Astrocyte of the cerebellum (primary cell): ENCODE measurements around the gene ARHGEF26.

Experiments
- DNase-seq: peaks from one replicate; pipeline ENCODE4 v3.0.0-alpha.2; 2011; ENCODE audit warnings: low read depth
- H3K4me3 ChIP-seq: 2 replicates; pipeline ENCODE4 v1.5.1; 2011; ENCODE audit warnings: mild to moderate bottlenecking, low read depth, low read length, moderate library complexity
- CTCF ChIP-seq: IDR thresholded peaks from 2 replicates; pipeline ENCODE4 v1.5.1; 2012; ENCODE audit warnings: low read length, low read depth, moderate library complexity, mild to moderate bottlenecking; ENCODE audit errors: missing control alignments
- in situ Hi-C: cut with HindIII; loops from 2 replicates; pipeline ENCODE4 v1.10.0; 2017; ENCODE audit warnings: low sequenced_read_pairs

The ARHGEF26 gene

DNA sequence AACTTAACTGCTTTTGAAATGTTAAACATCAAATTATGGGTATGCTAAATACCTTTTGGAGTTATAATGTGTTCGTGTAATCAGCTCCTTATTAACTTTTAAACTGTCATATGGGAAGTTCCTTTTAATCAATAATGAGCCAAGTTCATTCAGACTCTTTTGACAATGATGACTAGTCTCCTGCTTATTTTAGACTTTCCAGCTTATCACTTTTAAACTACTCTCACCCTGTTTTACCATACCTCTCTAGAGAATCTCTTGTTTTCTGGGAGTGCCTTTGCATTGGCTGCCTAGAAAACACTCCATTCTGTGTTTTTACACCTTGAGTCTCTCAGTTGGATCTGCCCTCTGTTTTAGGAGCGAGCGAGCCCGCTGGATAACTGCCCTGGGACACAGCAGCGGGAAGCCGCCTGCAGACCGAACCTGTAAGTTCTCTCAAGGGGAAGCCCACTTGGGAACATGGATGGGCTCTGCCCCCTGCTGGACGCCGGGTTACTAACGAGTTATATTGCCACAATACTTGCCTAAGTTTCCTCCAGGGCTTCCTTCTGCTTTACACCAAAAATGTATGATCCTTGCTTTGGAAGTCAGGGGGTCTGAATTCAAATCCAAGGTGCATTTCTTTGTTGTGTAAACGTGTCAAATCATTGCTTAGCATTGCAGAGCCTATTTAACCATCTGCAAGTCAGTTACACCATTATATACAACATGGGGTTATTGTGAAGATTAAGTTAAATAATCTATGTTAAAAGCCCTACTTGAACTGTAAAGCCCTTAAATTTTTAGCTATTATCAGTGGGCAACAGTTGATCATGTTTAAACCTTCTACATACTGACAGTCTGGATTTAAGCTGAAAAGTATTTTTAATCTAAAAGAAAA, 131.8 kb downstream of the ARHGEF26 start:
- peak; percentile 97 for TF ChIP-seq CTCF
- in situ Hi-C loops, result loop anchor here (25.0 kb wide), 1 partner anchor 166 kb away; no protein-coding TSS in a partner anchor
- DNase-seq, result peak; percentile 91
- H3K4me3 ChIP-seq, result no peak overlapping the region

DNA sequence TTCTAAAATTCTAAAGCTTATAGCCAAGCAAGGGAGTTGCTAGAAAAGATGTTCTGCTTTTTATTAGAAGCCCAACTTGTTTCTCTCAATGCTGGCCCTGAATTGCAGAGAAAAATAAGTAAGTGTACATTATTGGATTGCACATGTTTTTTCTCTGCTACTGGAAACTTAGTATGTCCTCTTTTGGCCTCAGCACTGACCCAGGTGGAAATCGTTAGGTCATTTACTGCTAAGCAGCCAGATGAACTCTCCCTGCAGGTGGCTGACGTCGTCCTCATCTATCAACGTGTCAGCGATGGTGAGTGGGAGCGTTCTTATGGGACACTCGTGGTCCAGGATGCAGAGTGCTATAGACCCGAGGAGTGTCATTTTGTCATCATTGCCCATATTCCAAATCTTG, 133.3 kb downstream of the ARHGEF26 start:
- in situ Hi-C loops, result loop anchor here (25.0 kb wide), 1 partner anchor 167 kb away; no protein-coding TSS in a partner anchor
- no peak for TF ChIP-seq CTCF
- H3K4me3 ChIP-seq, result no peak overlapping the region
- DNase-seq, result no peak

DNA sequence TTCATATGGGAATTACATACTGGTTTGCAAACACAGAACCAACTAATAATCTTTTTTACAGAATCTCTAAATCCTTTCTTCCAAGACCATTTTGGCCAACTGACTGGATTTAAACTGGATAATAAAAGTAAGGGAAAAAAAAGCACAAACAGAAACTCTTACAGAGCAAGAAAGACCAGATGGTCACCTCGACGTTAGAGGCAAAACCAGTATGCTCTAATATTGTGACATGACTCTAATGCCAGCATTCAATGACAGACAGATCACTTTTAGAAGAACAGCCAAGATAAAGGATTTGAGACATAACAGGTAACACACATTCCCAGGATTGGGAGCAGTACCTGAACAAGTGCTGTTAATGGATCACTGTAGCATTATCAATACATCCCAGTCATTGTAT, 152.2 kb downstream of the ARHGEF26 start:
- in situ Hi-C loops, result loop anchor here (25.0 kb wide), 1 partner anchor 186 kb away; no protein-coding TSS in a partner anchor
- no peak for DNase-seq
- TF ChIP-seq CTCF, result no peak
- no peak overlapping the region for H3K4me3 ChIP-seq

- in situ Hi-C loops, result loop anchor here (25.0 kb wide), 1 partner anchor 187 kb away; no protein-coding TSS in a partner anchor
- DNase-seq, result no peak
- no peak for TF ChIP-seq CTCF
- H3K4me3 ChIP-seq, result no peak overlapping the region
Measured at GRCh38 chr3:154274348-154274747, 153.2 kb downstream of the ARHGEF26 start.

DNA sequence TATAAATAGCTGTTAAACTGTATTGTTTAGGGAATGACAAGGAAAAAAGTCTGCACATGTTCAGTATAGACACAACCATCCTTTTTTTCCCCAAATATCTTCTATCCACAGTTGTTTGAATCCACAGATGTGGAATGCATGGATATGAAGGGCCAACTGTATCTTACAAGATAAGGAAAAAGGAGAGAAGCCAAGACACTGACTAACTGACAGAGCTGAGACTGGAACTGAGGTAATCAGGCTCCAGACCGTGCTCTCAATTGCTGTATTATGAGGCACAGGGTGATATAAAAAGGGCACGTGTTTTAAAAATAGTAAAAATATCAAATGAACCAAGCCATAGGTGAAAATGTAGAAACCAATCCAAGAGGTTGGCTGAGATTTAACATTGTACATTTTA, 154.1 kb downstream of the ARHGEF26 start:
- no peak overlapping the region for H3K4me3 ChIP-seq
- no peak for TF ChIP-seq CTCF
- DNase-seq, result no peak
- in situ Hi-C loops, result no loop called here

DNA sequence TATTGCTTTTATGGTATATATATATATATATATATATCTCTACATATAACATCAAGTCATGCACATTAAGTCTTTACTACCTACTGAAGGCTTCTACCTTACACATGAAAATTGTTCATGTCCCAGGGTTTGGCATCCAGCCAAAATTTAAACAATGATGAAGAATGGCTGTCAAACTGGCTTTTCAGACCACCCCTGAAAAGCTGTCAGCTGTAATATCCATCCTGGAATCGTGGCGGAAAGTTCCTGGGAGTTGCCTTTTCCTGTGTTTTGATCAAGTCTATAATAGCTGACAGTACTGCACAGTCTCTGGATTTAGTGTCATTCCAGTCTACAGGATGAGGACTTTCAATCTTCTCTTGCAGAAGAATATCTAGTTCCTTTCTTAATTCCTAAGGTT, 154.8 kb downstream of the ARHGEF26 start:
- DNase-seq, result no peak
- TF ChIP-seq CTCF, result no peak
- no peak overlapping the region for H3K4me3 ChIP-seq
- in situ Hi-C loops, result no loop called here
